Hepatic stellate cell (primary cell): Measurements from ENCODE around the gene THRB.

ENCODE experiments used
- DNase-seq: peaks from one replicate; pipeline ENCODE4 v3.0.0; 2011; ENCODE audit warnings: low spot score

THRB gene

DNA sequence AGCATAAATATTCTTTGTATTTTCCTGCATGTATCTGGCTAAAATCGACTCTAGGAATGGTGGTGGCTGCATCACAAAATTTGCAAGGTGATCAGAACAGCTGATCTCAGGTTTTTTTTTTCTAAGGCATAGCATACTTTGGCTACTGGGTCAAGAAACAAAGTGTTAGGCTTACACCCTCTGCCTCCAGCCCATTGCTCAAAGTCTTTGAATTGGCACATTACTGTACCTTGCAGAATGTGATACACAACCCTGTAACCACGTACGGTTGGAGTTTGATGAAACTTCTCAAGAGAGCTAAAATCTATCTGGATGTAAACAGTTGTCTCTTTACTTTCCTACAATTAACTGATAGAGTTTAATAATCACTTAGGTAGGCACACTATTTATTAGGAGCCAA, 188.1 kb downstream of the THRB start:
- DNase-seq: no peak

DNA sequence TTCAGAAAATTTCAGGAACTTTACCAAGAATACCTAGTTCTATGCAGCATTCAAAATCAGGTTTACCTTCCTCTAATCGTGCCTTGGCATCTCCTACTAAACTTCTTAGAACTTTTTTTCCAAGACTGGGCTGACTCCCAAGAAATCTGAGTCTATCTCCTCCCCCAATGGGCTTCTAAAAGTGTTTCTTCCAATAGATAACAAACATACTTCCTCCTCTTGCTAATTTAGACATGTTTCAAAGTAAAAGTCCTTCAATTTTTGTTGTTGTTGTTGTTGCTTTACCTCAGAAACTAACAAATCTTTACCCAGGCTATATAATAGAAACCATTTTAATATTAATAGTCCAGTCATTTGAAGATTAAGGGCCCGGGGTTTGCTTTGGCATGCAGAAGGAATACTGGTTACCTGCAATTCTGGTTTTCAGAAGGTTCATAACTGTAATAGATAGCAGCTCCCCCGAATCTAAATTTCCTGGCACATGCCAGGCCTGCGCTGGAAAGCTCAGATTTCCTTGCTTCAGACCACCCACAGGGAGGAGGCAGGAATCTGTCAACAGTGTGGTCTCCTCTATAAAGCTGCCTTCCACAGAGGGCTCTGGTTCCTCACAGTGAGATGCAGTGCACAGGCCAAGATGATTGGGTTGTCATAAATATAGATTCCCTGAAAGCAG, 188.7 kb downstream of the THRB start:
- DNase-seq: no peak

DNA sequence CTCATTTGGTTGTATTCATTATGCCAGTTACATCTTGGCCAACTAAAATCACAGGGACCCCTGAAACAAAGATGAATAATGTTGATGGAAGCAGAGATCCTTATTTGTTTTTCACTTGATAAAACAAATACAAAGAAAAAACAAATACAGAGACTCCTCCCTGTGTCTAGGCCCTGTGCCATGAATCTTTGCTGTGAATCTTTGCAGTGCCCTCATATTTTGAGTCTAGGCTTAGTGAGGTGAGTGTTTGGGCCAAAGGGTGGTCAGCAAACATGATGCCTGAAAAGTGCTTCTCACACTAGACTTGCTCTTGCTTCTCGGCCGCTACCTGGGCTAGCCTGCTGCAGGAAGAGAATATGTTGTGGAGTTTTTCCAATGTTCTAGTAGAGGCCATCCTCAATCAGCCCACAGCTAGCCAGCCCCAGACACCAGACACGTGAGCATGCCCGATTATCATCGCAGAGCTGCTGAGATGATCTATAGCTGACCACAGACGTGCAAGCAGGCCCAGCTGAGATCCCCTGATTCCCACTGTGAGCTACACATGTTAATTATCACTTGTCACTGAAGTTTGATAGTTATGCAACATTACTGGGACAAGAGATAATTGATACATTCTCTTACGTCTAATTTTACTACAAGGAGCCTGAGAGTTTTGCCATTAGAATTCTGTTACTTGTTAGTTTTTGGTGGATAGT, 191.4 kb downstream of the THRB start:
- no peak for DNase-seq

DNA sequence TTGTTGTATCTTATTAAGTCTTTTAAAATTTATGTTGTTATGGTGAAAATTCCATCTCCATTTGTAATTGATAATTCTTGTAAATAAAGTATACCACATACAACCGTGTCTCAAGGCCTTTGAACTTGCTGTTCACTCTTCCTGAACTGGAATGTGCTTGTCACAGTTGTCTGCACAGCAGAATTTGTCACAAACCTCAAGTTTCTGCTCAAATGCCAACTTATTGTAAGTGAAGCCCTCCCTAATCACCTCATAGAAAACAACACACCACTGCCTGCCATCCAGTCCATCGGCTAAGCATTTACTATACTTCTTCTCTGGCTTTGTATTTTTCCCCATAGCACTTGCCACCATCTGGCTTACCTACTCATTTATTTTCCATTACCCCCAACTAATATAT, 192.3 kb downstream of the THRB start:
- DNase-seq: no peak

DNA sequence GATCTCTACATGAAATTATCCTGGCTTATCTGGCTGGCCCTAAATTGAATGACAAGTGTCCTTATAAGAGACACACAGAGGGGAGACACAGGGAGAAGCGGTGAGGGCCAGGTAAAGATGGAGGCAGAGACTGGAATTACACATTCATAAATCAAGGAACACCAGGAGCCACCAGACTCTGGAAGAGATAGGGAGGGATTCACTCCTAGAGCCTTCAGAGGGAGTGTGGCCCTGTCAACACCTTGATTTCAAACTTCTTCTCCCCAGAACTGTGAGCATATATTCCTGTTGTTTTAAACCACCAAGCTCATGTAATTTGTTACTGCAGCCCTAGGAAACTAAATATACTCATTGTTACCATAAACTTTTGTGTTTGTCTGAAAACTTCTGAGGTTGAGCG, 193.7 kb downstream of the THRB start:
- no peak for DNase-seq

DNA sequence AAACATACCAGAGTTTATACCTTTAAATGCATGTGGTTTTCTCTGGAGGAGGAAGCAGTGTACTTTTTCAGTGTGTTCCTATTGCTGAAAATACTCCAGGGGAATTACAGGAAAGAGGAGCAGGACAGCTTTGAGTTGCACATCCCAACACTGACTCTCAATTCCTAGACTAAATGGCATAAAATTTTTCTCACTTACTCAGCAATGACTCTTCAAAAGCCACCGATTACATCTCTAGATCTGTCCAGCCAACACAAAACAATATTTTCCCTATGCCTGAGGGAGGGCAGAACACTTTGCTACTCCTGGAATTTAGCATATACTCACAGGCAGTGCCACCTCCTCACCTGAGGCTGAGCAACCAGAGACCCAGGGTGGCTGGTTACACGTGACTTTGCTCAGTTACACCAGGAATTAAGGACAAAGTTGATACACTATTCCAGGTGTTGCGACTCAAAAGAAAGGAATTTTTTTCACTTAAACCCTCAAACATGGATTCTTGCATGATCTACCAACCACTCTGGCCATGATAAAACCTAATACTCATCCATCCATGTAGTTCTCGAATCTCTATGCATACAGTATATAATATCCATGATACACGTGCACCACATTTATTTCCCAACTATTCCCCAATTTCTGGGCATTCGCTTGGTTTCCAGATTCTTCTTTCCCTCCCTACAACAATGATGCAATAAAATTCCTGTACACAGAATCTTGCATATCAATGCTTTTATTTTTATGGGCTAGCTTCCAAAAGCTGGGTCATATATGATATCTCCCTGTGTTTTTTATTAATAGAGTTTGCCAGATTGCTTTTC, 194.6 kb downstream of the THRB start:
- peak; percentile 9 for DNase-seq

DNA sequence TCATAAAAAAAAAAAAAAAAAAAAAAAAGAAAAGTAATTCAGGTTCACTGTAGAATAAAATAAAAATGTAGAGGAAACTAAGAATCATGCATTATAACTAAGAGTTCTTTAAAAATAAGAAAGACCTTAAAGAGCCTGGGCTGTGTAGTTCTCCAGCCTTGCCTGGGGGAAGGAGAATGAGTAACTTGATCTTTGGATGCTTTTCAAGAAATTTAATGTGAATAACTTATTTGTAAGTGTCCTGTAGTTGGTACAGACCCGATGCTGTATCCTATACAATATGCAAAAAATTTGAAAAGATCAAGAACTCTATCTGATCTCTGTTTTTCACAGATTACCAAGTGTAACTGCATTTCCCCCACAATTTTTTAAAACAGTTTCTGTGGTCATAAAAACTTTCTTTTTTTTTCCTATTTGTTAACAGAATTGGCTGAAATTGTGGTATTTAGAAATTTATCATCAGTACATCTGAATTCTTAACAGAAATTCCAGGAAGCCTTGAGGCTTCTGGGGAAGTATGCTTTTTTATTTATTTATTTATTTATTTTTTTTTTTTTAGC, 195.3 kb downstream of the THRB start:
- DNase-seq: no peak

DNA sequence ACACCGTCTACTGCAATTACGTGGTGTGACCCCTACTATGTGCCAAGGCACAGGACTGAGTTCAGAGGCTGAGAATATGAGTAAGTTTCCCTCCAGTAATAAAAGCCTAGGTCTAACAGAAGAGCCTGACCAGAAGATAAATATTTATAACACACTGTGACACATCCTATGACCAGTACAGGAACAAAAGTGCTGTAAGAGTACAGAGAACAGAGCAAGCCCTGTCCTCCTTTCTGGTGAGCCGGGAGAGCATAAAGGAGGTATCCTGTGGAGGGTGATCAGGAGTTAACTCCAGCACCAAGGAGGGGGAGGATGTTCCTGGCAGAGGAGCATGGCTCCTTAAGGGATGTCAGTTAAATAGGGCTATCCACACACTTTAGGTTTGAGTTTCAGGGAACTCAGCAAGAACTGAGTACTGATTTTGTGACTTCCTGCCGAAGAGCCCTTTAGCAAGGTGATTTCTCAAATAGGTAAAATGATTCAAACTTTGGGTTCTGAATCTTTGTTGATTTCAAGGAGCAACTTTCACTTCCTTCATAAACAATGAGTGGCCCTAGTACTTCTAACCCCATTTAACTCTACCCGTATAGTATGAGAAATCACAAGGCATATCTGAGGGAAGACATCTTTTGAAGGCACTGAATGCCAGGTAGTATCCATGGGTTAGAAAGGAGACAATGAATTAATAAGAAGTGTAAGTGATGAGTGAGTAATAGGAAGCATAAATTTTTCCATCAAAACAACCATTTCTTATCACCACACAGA, 198.0 kb downstream of the THRB start:
- DNase-seq: peak; percentile 3

DNA sequence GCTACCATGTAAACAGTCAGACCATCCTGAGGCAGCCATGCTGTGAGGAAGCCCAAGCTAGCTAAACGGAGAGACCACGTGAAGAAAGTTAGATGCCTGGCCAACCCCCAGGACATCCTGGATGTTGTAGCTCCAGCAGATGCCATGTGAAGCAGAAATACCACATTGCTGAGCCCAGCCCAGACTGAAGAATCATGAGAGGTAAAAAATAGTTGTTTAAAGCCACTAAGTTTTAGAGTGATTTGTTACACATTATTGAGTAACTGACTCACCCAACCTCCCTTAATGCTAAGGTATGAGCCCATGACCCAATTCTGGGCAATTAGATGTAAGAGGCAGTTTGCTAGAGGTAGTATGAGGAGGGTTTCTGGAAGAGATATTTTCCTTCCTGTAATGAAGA, 200.5 kb downstream of the THRB start:
- DNase-seq: no peak

DNA sequence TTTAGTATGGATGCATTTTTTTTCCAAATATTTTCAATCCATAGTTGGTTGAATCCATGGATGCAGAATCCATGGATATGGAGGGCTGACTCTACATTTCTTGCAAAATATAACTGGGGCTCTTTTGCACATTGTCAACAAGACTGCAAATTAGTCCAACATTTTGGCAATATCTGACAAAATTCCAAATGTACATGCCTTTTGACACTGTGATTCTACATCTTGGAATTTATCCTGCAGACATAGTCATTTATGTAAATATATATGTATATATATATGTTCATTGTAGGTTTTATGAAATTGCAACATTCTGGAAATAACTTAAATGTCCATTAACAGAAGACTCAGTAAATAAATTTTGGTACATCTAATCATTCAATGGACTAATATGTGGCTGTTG, 203.0 kb downstream of the THRB start:
- DNase-seq: no peak

DNA sequence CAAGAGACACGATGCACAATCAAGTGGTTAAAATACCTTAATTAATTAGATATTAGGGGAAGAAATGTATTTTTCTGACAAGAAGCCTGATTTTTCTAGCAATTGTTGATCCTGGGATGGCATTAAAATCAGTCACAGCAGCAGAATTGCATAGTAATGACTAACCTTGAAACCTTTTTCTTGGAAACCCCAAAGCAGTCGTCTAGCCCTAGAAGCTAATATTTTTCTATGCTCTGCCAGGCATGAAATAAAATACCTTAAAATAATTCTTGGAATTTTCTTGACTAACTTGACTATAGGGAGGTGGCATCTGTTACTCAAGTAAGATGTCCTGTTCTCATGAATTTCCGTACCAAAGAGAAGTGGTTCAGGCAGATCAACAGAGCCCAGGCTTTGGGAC, 204.1 kb downstream of the THRB start:
- no peak for DNase-seq

DNA sequence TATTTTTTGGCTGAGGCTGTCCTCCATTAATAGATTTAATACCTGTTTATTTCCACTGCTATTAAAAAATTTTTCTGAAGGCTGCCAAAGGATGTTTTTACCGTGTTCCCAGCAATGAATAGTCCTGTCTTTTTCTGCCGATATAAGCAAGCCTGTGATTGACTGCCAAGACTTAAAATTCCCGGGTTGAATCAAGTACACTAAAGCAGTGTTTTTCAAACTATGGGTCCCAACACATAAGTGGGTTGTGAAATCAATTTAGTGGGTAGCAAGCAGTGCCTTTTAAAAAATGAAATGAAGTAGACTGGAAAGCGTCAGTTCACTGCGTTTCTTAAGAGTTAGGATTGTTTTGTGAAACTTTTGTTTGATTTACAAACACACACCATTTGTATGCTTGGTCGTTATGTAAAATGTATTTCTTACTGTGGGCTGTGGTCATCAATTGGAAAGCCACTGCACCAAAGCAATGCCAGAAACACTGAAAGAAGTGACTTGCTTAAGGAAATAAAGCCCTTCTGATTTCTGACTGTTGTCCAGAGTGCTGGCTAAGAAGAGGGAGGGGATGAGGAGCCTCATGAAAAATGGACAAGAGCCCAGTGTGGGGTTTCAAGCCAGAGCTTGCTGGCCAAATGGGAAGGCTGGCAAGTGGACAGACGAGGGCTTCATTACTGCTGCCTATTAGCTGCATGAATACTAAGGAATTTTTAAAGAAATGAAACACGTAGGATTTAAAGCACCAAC, 206.0 kb downstream of the THRB start:
- no peak for DNase-seq

DNA sequence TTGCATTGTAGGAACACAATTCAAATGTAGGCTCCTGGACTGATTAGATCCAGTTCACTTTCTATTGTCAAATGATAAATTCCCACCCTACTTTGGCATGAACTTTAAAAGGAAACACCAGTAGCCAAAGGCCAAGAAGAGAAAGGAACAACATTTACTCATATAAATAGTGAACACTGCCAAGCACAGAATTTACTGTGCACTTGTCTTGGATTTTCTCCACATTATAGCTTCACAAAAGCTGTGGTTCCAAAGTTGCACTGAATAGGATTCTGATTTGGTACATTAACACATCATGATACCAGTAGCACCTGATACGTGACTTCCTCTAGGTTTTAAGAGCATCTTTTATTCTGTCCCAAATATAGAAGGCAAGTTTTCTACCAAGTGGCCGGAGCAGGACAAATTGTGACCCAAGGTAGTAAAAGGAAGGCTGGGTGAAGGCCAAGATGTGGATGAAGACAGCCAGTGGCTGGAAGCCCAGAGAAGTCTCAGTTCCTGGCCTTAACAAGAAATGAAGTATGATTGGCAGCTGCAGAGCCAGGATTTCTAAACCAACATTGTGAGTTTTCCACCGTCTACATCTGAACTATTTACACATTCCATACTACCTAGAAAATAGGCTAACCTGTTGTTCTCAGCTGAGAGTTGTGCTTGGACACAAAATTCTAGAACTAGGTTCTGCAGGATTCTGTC, 206.7 kb downstream of the THRB start:
- DNase-seq: no peak

DNA sequence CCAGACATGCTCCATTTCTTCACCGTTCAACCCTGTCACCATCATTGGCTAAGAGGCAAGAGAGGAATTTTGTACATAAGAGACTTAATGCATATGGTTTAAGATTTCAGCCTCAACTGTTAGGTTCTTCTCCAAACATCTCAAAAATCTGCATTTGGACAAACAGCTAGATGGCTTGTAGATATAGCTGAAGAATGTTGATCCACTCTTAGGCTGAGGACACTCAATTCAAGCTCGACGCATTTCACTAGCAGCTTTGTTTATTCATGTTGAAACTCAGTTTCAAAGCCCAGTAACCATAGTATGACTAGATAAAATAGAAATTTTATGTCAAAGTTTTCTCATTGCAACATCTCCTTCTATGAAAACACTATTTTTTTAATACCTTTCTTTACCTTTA, 208.2 kb downstream of the THRB start:
- no peak for DNase-seq

DNA sequence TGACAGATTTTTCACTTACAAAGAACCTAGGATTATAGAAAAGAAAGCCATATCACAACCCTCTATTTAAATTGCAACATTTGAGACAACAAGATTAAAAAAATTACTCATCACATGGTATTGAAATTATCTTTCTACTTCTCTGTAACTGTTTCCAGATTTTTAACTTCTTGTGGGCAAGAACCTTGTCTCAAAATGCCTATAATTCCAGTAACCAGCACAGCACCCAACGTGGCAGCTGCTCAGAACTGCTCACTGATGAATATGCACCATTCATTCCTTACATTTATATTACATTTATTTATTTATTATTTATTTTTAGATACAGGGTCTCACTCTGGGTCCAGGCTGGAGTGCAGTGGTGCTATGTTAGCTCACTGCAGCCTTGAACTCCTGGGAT, 216.1 kb downstream of the THRB start:
- no peak for DNase-seq

DNA sequence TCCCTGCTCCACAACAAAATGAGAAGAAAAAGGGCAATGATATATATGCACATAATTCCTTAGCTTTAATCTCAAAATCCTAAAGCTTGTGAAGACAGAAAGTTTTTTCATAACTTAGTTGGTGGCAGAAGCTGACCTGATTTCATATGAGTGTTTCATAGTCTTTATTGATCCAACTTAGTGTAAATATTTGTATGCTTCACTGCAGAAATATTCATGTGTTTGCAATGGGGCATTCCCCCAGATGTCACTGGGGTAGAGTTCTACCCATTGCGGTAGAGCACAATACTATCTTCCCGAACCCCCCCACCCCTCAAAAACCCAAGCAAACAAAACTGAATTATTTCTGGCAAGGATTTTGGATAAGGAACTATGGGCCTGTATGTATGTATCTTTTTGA, 221.2 kb downstream of the THRB start:
- no peak for DNase-seq

DNA sequence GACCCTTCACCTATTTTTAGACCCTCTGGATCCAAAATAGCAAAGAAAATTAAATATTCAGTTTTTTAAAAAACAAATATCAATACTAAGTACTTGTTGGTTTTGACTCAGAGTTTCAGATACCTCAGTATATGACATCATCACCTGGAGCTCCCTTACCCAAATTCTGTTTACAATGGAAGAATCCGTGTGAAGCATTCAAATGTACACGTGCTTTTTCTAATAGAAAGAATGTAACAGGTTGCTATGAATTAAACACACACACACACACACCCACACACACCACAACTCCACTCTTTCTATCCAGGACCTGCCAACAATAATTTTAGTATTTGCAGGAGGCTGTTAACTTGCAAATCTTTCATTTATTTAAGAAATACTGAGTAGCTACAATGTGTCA, 221.8 kb downstream of the THRB start:
- DNase-seq: no peak

DNA sequence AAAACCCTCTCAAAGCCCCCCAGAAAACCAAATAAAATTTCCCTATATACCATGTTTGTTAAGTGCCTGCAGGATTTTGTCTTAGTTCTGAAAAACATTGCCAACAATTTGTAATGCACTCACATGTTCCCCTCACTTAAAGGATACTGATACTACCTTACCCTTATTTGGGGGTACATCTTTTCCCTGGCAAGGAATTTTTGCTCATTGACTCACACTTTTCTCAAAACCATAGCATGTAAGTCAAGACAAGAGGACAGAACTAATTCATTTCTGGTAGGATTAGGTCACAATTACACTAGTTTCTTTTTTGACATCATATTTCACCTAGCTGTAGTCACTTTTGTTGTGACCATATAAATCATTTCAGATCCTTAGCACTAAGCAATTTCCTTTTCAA, 222.2 kb downstream of the THRB start:
- DNase-seq: no peak

DNA sequence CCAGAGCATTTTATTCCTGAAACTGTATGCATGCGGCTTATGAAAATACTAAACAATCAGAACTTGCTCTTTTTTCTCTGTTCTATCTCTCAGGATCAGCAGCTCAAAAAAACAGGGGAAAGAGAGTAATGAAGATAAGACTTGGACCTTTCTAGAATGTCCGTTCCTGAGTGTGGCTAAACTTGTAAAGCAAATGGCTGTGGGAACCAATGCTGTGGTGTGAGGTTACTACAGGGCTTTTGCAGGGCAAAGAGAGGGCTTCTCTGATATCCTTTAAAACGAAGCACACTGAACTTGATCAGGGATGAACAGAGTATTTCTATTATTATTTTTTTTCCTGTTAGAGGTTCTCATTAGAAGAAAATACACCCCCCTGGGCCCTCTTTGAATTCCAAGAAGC, 223.4 kb downstream of the THRB start:
- no peak for DNase-seq

DNA sequence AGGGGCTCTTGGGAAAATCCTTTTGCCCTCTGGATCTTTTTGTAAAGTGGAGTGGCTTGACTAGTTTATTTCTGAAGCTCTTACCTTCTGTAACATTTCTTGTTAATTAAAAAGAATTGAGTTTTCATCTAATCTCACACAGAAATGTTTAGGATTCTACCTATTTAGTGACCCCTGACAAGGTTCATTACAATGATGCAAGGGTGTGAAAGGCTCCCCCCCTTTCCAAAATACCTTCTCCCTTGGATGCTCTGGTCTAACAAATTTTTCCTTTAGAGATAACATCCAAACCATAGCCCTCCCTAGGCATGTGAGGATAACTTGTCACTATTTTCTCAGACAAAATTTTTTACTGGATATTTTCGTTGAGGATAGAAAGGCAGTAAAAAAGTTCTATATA, 223.9 kb downstream of the THRB start:
- DNase-seq: no peak

DNA sequence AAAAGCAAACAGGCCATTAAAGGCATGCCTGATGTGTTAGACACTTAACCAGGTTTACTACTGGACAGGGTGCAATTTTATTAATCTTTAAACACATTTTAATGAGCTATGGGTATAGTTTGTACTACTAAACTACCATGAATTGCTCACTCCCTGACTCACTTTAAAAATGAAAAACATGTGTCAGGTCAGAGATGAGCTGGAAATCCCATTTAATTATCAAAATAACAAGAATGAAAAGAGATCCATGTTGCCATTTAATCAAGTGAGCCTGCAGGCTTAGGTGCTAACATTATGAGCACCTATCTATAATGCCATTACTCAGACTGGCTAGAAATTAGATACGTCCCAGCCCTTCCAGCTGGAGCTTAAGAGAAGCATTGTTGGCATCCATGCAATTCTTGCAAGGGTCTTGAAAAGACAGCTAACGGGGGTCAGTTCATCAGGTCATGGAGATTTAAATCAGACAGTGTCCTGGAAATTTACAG, 224.4 kb downstream of the THRB start:
- no peak for DNase-seq
